ENCODE data around the gene GARIN5B. TPM values are rescaled to one million over a fixed set of nuclear protein-coding genes. Genes with fewer than 3 reads are reported as not detected.

The GARIN5B gene
- total RNA-seq, 2 experiments from 2014 or later = not detected

GRCh38 chr19:55385724-55386492, 22.8 kb upstream of the GARIN5B start, which contains the start of gene RPL28:
Gene RPL28, plus strand, starts transcription at chr19:55385932. Its CDS starts 426 bp downstream, at chr19:55386358.
- peak within 1 kb of the TSS; percentile 100 for H3K4me3 Mint-ChIP-seq
- H3K27me3 Mint-ChIP-seq = no peaks in the 10 kb centered on the region
- H3K9me3 Mint-ChIP-seq = no peaks in the 10 kb centered on the region
- H3K4me1 Mint-ChIP-seq = peaks cover 73% of the 10 kb centered on the region
- peaks cover 63% of the 10 kb centered on the region for H3K36me3 Mint-ChIP-seq (ENCODE audit: low read depth)
- DNase-seq = peak; percentile 99
- peak within 1 kb of the TSS; percentile 98 for H3K27ac Mint-ChIP-seq
- ChIA-PET CTCF (no interaction called here), POLR2A (interaction anchor here (1.1 to 10.0 kb wide), 7 partner anchors 16 to 133 kb away, joined by 3 to 224 read pairs (median 4); partner anchors contain the start of genes KMT5C and UBE2S)

GRCh38 chr19:55384920-55385723, 22.1 kb upstream of the GARIN5B start:
- H3K27me3 Mint-ChIP-seq = no peaks in the 10 kb centered on the region
- peak; percentile 97 for DNase-seq
- ChIA-PET POLR2A (interaction anchor here (0.8 to 10.0 kb wide), 21 partner anchors 9 to 305 kb away, joined by 3 to 224 read pairs (median 7); partner anchors contain the start of genes HSPBP1, KMT5C, PPP1R12C and PPP6R1), CTCF (interaction anchor here (1.0 to 2.4 kb wide), 12 partner anchors 11 to 269 kb away, joined by 3 to 30 read pairs (median 6); partner anchors contain the start of genes U2AF2 and ZNF865)
- H3K4me1 Mint-ChIP-seq = peaks cover 69% of the 10 kb centered on the region
- H3K27ac Mint-ChIP-seq = peak overlapping the region; percentile 98
- H3K36me3 Mint-ChIP-seq (ENCODE audit: low read depth) = peaks cover 55% of the 10 kb centered on the region
- H3K9me3 Mint-ChIP-seq = no peaks in the 10 kb centered on the region
- H3K4me3 Mint-ChIP-seq = peak overlapping the region; percentile 100

- peaks cover 49% of the 10 kb centered on the region for H3K36me3 Mint-ChIP-seq (ENCODE audit: low read depth)
- H3K9me3 Mint-ChIP-seq = no peaks in the 10 kb centered on the region
- ChIA-PET POLR2A (interaction anchor here (0.8 to 3.4 kb wide), 21 partner anchors 9 to 304 kb away, joined by 3 to 77 read pairs (median 7); partner anchors contain the start of genes FIZ1, HSPBP1, KMT5C and PPP1R12C), CTCF (interaction anchor here (1.0 to 2.4 kb wide), 15 partner anchors 12 to 270 kb away, joined by 3 to 30 read pairs (median 6); partner anchors contain the start of genes HSPBP1, KMT5C, U2AF2 and UBE2S)
- peak; percentile 58 for DNase-seq
- H3K27ac Mint-ChIP-seq = peak within 1 kb of the TSS; percentile 98
- H3K4me3 Mint-ChIP-seq = peak within 1 kb of the TSS; percentile 100
- no peaks in the 10 kb centered on the region for H3K27me3 Mint-ChIP-seq
- H3K4me1 Mint-ChIP-seq = peaks cover 61% of the 10 kb centered on the region
These were observed 21.3 kb upstream of the GARIN5B start, which contains the start of gene TMEM238 for GRCh38 chr19:55384131-55384919. Gene TMEM238, minus strand, starts transcription at chr19:55384292. Its CDS starts 33 bp downstream, at chr19:55384259.

GRCh38 chr19:55383279-55384130, 20.4 kb upstream of the GARIN5B start:
- H3K4me3 Mint-ChIP-seq = peak overlapping the region; percentile 85
- H3K36me3 Mint-ChIP-seq (ENCODE audit: low read depth) = peaks cover 44% of the 10 kb centered on the region
- peak overlapping the region; percentile 88 for H3K27ac Mint-ChIP-seq
- DNase-seq = peak; percentile 29
- ChIA-PET POLR2A (interaction anchor here (1.1 to 3.4 kb wide), 21 partner anchors 8 to 303 kb away, joined by 3 to 77 read pairs (median 7); partner anchors contain the start of genes FIZ1, HSPBP1, KMT5C and PPP1R12C), CTCF (interaction anchor here (1.2 to 2.4 kb wide), 13 partner anchors 20 to 321 kb away, joined by 3 to 30 read pairs (median 6); partner anchors contain the start of genes HSPBP1, KMT5C, RDH13 and UBE2S)
- H3K4me1 Mint-ChIP-seq = peaks cover 53% of the 10 kb centered on the region
- no peaks in the 10 kb centered on the region for H3K27me3 Mint-ChIP-seq
- no peaks in the 10 kb centered on the region for H3K9me3 Mint-ChIP-seq

GRCh38 chr19:55382522-55383054, 19.5 kb upstream of the GARIN5B start:
- no peak for DNase-seq
- Mint-ChIP-seq H3K27me3 (no peaks in the 10 kb centered on the region), H3K9me3 (no peaks in the 10 kb centered on the region), H3K27ac (peak overlapping the region; percentile 88), H3K36me3 (ENCODE audit: low read depth) (peaks cover 35% of the 10 kb centered on the region), H3K4me1 (peaks cover 44% of the 10 kb centered on the region), H3K4me3 (peak overlapping the region; percentile 85)
- POLR2A ChIA-PET = interaction anchor here (0.6 to 3.4 kb wide), 9 partner anchors 10 to 132 kb away, joined by 3 to 77 read pairs (median 16); partner anchors contain the start of genes KMT5C, PPP6R1 and UBE2S
- CTCF ChIA-PET = interaction anchor here (1.5 to 2.4 kb wide), 4 partner anchors 43 to 320 kb away, joined by 3 to 30 read pairs (median 10); partner anchors contain the start of genes KMT5C and RDH13

GRCh38 chr19:55382013-55382412, 19.0 kb upstream of the GARIN5B start:
- CTCF ChIA-PET = interaction anchor here (0.6 kb wide), 1 partner anchor 240 kb away, joined by 4 read pairs; no protein-coding TSS in a partner anchor
- Mint-ChIP-seq H3K36me3 (ENCODE audit: low read depth) (peaks cover 29% of the 10 kb centered on the region), H3K4me3 (peak overlapping the region; percentile 85), H3K27me3 (no peaks in the 10 kb centered on the region), H3K9me3 (no peaks in the 10 kb centered on the region), H3K4me1 (peaks cover 38% of the 10 kb centered on the region), H3K27ac (no peak overlapping the region)
- POLR2A ChIA-PET = interaction anchor here (0.6 to 3.4 kb wide), 3 partner anchors 9 to 131 kb away, joined by 3 to 17 read pairs (median 3); no protein-coding TSS in a partner anchor
- no peak for DNase-seq

- POLR2A ChIA-PET = no interaction called here
- peaks cover 15% of the 10 kb centered on the region for H3K36me3 Mint-ChIP-seq (ENCODE audit: low read depth)
- no peak overlapping the region for H3K4me3 Mint-ChIP-seq
- no peak for DNase-seq
- CTCF ChIA-PET = no interaction called here
- H3K27me3 Mint-ChIP-seq = no peaks in the 10 kb centered on the region
- no peak overlapping the region for H3K27ac Mint-ChIP-seq
- H3K4me1 Mint-ChIP-seq = peaks cover 20% of the 10 kb centered on the region
- H3K9me3 Mint-ChIP-seq = no peaks in the 10 kb centered on the region
These were observed 16.1 kb upstream of the GARIN5B start for GRCh38 chr19:55379174-55379573.

- no peak overlapping the region for H3K27ac Mint-ChIP-seq
These were observed 14.5 kb upstream of the GARIN5B start for GRCh38 chr19:55377356-55378131.

GRCh38 chr19:55376241-55376933, 13.3 kb upstream of the GARIN5B start, which contains the start of gene TMEM190:
Gene TMEM190, plus strand, starts transcription at chr19:55376826. Its CDS starts 28 bp downstream, at chr19:55376854.
- POLR2A ChIA-PET = interaction anchor here (1.4 kb wide), 1 partner anchor 8 kb away, joined by 3 read pairs; the partner anchor contains the start of gene TMEM238
- Mint-ChIP-seq H3K36me3 (ENCODE audit: low read depth) (peaks cover 5% of the 10 kb centered on the region), H3K27ac (no peak within 1 kb of the TSS), H3K9me3 (no peaks in the 10 kb centered on the region), H3K4me1 (peaks cover under 1% of the 10 kb centered on the region), H3K4me3 (no peak within 1 kb of the TSS), H3K27me3 (peaks cover 14% of the 10 kb centered on the region)
- CTCF ChIA-PET = no interaction called here
- no peak for DNase-seq

More at GRCh38 chr19:55377356-55378131, 14.5 kb upstream of the GARIN5B start:
- ChIA-PET CTCF (no interaction called here), POLR2A (no interaction called here)
- Mint-ChIP-seq H3K4me1 (peaks cover 12% of the 10 kb centered on the region), H3K27me3 (peaks cover 4% of the 10 kb centered on the region), H3K9me3 (no peaks in the 10 kb centered on the region), H3K36me3 (ENCODE audit: low read depth) (peaks cover 15% of the 10 kb centered on the region), H3K4me3 (no peak overlapping the region)
- DNase-seq = no peak

All from activated CD4-positive, alpha-beta memory T cell treated with anti-CD3 and anti-CD28 coated beads, Interleukin-2, amount 10 ng/mL, durations not matched to agents 7 days and 5 days (primary cell).